Vagina (tissue), 2 donors: ENCODE measurements around the gene TRIM7. TPM values are rescaled to one million over a fixed set of nuclear protein-coding genes. Genes with fewer than 3 reads are reported as not detected.

Source experiments
- DNase-seq, 2 donors: peaks; one replicate each; pipeline ENCODE4 v3.0.0-alpha.2; 2017; ENCODE audit errors: extremely low spot score in 2 of 2
- H3K27ac ChIP-seq: fragments of 200-600 bp; sonication (generic); one replicate; pipeline ENCODE4 v1.5.1; 2019
- H3K27me3 ChIP-seq: fragments of 200-600 bp; sonication (generic); one replicate; pipeline ENCODE4 v1.5.1; 2019
- H3K36me3 ChIP-seq, 2 donors: fragments of 200-600 bp; sonication (generic); one replicate each; pipeline ENCODE4 v1.5.1; 2017 to 2019
- H3K4me1 ChIP-seq: fragments of 200-600 bp; sonication (generic); one replicate; pipeline ENCODE4 v1.5.1; 2019
- H3K4me3 ChIP-seq, 2 donors: fragments of 200-600 bp; sonication (generic); 1 replicate in 1 of 2; 2 replicates in 1 of 2; pipeline ENCODE4 v1.5.1; 2016 to 2019
- H3K9me3 ChIP-seq: fragments of 200-600 bp; sonication (generic); one replicate; pipeline ENCODE4 v1.5.1; 2019
- CTCF ChIP-seq, 3 experiments: fragments of 450-650 bp in 2 of 3; fragments of 200-600 bp in 1 of 3; sonication (generic) in 1 of 3; IDR thresholded peaks; one replicate each; pipeline ENCODE4 v1.5.1; 2017 to 2019; ENCODE audit warnings: antibody characterized with exemption in 3 of 3, mild to moderate bottlenecking in 2 of 3, moderate library complexity in 2 of 3
- POLR2A ChIP-seq, 2 donors: fragments of 450-650 bp; IDR thresholded peaks; one replicate each; pipeline ENCODE4 v1.6.1; 2017; ENCODE audit warnings: antibody characterized with exemption in 2 of 2, mild to moderate bottlenecking in 2 of 2, moderate library complexity in 2 of 2
- POLR2AphosphoS5 ChIP-seq, 2 donors: sonication (generic); formaldehyde crosslinking; IDR thresholded peaks; one replicate each; pipeline ENCODE4 v1.9.0; 2017; ENCODE audit warnings: antibody characterized with exemption in 2 of 2, mild to moderate bottlenecking in 2 of 2, low read depth in 1 of 2; ENCODE audit not compliant: insufficient read depth in 1 of 2
- intact Hi-C: fragments of 100-400 bp; cut with DNase I; formaldehyde crosslinking; loops from one replicate; pipeline ENCODE4 v1.15.1; 2023
- total RNA-seq: library from RNA; depleted of rRNA; stranded (reverse); fragments of >200 nt; gene quantifications from one replicate; pipeline ENCODE4 v1.2.3, GENCODE V29; 2016

The TRIM7 gene
- total RNA-seq, 1 donor from 2014 or later = 21.6 TPM

GRCh38 chr5:181168595-181169118, 36.3 kb downstream of the TRIM7 start:
- peaks cover 9% of the 10 kb centered on the region for H3K4me1 ChIP-seq
- H3K27ac ChIP-seq = no peak overlapping the region
- DNase-seq = no peak
- TF ChIP-seq POLR2AphosphoS5 (IDR thresholded peaks at IDR 0.05; ENCODE audit: insufficient read depth in 1 of 2, low read depth in 1 of 2) (no peak), POLR2A (IDR thresholded peaks at IDR 0.05) (no peak), CTCF (IDR thresholded peaks at IDR 0.05) (no peak)
- intact Hi-C loops = no loop called here
- H3K9me3 ChIP-seq = no peaks in the 10 kb centered on the region
- no peaks in the 10 kb centered on the region for H3K36me3 ChIP-seq
- no peak overlapping the region for H3K4me3 ChIP-seq
- H3K27me3 ChIP-seq = peaks cover 6% of the 10 kb centered on the region

- Histone ChIP-seq H3K27me3 (peaks cover 6% of the 10 kb centered on the region), H3K9me3 (no peaks in the 10 kb centered on the region), H3K36me3 (no peaks in the 10 kb centered on the region), H3K4me3 (no peak overlapping the region), H3K4me1 (peaks cover 9% of the 10 kb centered on the region), H3K27ac (no peak overlapping the region)
- DNase-seq = no peak
- no peak for TF ChIP-seq POLR2AphosphoS5 (IDR thresholded peaks at IDR 0.05; ENCODE audit: insufficient read depth in 1 of 2, low read depth in 1 of 2)
- no peak for TF ChIP-seq POLR2A (IDR thresholded peaks at IDR 0.05)
- no peak for TF ChIP-seq CTCF (IDR thresholded peaks at IDR 0.05)
- intact Hi-C loops = no loop called here
These were observed 37.0 kb downstream of the TRIM7 start for GRCh38 chr5:181167814-181168488.

GRCh38 chr5:181166812-181167733, 37.9 kb downstream of the TRIM7 start:
- H3K9me3 ChIP-seq = no peaks in the 10 kb centered on the region
- H3K4me1 ChIP-seq = peaks cover 9% of the 10 kb centered on the region
- H3K27me3 ChIP-seq = peaks cover 6% of the 10 kb centered on the region
- no peaks in the 10 kb centered on the region for H3K36me3 ChIP-seq
- no peak for DNase-seq
- H3K4me3 ChIP-seq = no peak overlapping the region
- no peak overlapping the region for H3K27ac ChIP-seq
- no peak for TF ChIP-seq CTCF (IDR thresholded peaks at IDR 0.05)
- no peak for TF ChIP-seq POLR2AphosphoS5 (IDR thresholded peaks at IDR 0.05; ENCODE audit: insufficient read depth in 1 of 2, low read depth in 1 of 2)
- TF ChIP-seq POLR2A (IDR thresholded peaks at IDR 0.05) = no peak
- intact Hi-C loops = no loop called here

GRCh38 chr5:181164076-181164952, 40.7 kb downstream of the TRIM7 start:
- no peak for DNase-seq
- H3K27me3 ChIP-seq = no peaks in the 10 kb centered on the region
- H3K36me3 ChIP-seq = no peaks in the 10 kb centered on the region
- no peaks in the 10 kb centered on the region for H3K9me3 ChIP-seq
- no peak for TF ChIP-seq POLR2AphosphoS5 (IDR thresholded peaks at IDR 0.05; ENCODE audit: insufficient read depth in 1 of 2, low read depth in 1 of 2)
- no peak for TF ChIP-seq POLR2A (IDR thresholded peaks at IDR 0.05)
- H3K27ac ChIP-seq = no peak overlapping the region
- H3K4me1 ChIP-seq = peaks cover 7% of the 10 kb centered on the region
- intact Hi-C loops = no loop called here
- no peak overlapping the region for H3K4me3 ChIP-seq
